ENCODE measurements around the gene FSIP1. TPM values are rescaled to one million over a fixed set of nuclear protein-coding genes. Genes with fewer than 3 reads are reported as not detected.

FSIP1 gene
- polyA plus RNA-seq, 3 donors = 0.10 to 0.48 (median 0.21) TPM

DNA sequence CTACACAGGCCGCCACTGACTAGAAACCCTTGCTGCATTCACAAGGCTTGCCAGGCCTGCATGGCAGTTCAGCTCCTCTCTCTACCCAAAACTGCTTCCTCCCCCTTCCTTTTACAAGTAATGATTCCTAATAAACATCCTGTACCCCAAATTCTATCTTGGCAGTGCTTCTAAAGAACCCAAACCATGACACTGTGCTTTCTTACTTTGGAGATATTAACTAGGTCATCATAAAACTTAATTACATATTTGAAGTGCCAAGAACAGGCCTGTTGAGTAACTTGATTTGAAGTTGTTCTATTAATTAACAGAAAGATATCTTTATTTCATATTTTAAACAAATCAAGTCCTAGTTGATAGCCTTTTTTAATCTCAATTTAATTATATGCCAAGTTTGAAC is 113.4 kb downstream of the FSIP1 start:
- no peak for DNase-seq
- H3K9ac ChIP-seq (ENCODE audit: insufficient read depth, low read length, poor library complexity, severe bottlenecking) = no peak overlapping the region
- H3K4me1 Mint-ChIP-seq = no peaks in the 10 kb centered on the region
- intact Hi-C loops (cut with micrococcal nuclease) = no loop called here
- no peaks in the 10 kb centered on the region for H3K36me3 ChIP-seq (replicated peaks in 1 of 2; ENCODE audit: control insufficient read depth in 1 of 2, insufficient read depth in 2 of 2, low read length in 2 of 2)
- H3K36me3 Mint-ChIP-seq = no peaks in the 10 kb centered on the region
- H4K20me1 ChIP-seq (ENCODE audit: insufficient read depth, low read length) = no peaks in the 10 kb centered on the region
- H3K27me3 ChIP-seq (ENCODE audit: control insufficient read depth in 2 of 2, insufficient read depth in 2 of 2, low read length in 2 of 2) = peaks cover 0 to 3% of the 10 kb centered on the region in 2 donors
- H2AFZ ChIP-seq (ENCODE audit: insufficient read depth, low read depth, low read length, poor library complexity, severe bottlenecking) = no peak overlapping the region
- TF ChIP-seq, protein P1, sequence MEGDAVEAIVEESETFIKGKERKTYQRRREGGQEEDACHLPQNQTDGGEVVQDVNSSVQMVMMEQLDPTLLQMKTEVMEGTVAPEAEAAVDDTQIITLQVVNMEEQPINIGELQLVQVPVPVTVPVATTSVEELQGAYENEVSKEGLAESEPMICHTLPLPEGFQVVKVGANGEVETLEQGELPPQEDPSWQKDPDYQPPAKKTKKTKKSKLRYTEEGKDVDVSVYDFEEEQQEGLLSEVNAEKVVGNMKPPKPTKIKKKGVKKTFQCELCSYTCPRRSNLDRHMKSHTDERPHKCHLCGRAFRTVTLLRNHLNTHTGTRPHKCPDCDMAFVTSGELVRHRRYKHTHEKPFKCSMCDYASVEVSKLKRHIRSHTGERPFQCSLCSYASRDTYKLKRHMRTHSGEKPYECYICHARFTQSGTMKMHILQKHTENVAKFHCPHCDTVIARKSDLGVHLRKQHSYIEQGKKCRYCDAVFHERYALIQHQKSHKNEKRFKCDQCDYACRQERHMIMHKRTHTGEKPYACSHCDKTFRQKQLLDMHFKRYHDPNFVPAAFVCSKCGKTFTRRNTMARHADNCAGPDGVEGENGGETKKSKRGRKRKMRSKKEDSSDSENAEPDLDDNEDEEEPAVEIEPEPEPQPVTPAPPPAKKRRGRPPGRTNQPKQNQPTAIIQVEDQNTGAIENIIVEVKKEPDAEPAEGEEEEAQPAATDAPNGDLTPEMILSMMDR (IDR thresholded peaks at IDR 0.05) = no peak
- no peak overlapping the region for H3K4me3 ChIP-seq (replicated peaks in 1 of 3; ENCODE audit: low read depth in 2 of 3, low read length in 3 of 3)
- H3K9me3 ChIP-seq (replicated peaks in 1 of 2; ENCODE audit: control insufficient read depth in 1 of 2, insufficient read depth in 1 of 2, low read length in 2 of 2) = no peaks in the 10 kb centered on the region
- no peak overlapping the region for H3K27ac ChIP-seq (ENCODE audit: low read depth in 1 of 2, low read length in 2 of 2)
- H3K79me2 ChIP-seq (ENCODE audit: insufficient read depth, low read length) = no peaks in the 10 kb centered on the region
- H3K27me3 Mint-ChIP-seq (ENCODE audit: low read depth in 3 of 3) = peaks cover 0 to 4% (median 3%) of the 10 kb centered on the region in 3 donors
- H3K4me2 ChIP-seq (replicated peaks; ENCODE audit: extremely low read depth, low read length, poor library complexity, severe bottlenecking) = no peak overlapping the region
- no peak overlapping the region for H3K27ac Mint-ChIP-seq
- no peak overlapping the region for H3K4me3 Mint-ChIP-seq
- no peaks in the 10 kb centered on the region for H3K9me3 Mint-ChIP-seq
- H3K4me1 ChIP-seq (ENCODE audit: control insufficient read depth in 1 of 2, insufficient read depth in 2 of 2, low read length in 2 of 2) = no peaks in the 10 kb centered on the region
- 0% methylated on average over 1 of the region's 1 CpG for WGBS (ENCODE audit: insufficient coverage)

DNA sequence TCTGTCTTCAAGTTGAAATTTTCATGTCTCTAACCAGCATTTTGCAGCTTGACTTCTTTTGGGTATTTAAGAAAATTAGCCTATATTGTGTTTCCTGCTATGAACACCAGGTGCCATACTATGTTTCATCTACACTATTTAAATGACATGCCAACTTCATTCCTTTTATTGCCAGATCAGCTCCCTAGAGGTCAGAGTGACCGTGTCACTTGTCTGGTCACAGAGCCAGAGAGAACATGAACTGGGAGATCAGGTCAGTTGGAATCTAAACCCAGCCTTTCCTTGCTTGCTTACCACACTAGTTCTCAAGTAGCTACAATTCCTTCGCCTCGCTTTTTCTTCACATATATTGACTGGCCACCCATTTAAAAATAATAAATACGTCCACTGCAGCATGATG is 114.2 kb downstream of the FSIP1 start:
- no peak overlapping the region for H3K9ac ChIP-seq (ENCODE audit: insufficient read depth, low read length, poor library complexity, severe bottlenecking)
- intact Hi-C loops (cut with micrococcal nuclease) = no loop called here
- H3K4me1 Mint-ChIP-seq = no peaks in the 10 kb centered on the region
- H3K27me3 Mint-ChIP-seq (ENCODE audit: low read depth in 3 of 3) = peaks cover 0 to 4% (median 3%) of the 10 kb centered on the region in 3 donors
- H3K4me3 Mint-ChIP-seq = no peak overlapping the region
- 100% methylated on average over 1 of the region's 4 CpGs for WGBS (ENCODE audit: insufficient coverage)
- TF ChIP-seq, protein P1 (IDR thresholded peaks at IDR 0.05) = no peak
- H3K4me1 ChIP-seq (ENCODE audit: control insufficient read depth in 1 of 2, insufficient read depth in 2 of 2, low read length in 2 of 2) = no peaks in the 10 kb centered on the region
- H3K27ac Mint-ChIP-seq = no peak overlapping the region
- no peaks in the 10 kb centered on the region for H3K36me3 Mint-ChIP-seq
- no peak overlapping the region for H2AFZ ChIP-seq (ENCODE audit: insufficient read depth, low read depth, low read length, poor library complexity, severe bottlenecking)
- H3K9me3 Mint-ChIP-seq = no peaks in the 10 kb centered on the region
- no peaks in the 10 kb centered on the region for H3K9me3 ChIP-seq (replicated peaks in 1 of 2; ENCODE audit: control insufficient read depth in 1 of 2, insufficient read depth in 1 of 2, low read length in 2 of 2)
- no peaks in the 10 kb centered on the region for H3K79me2 ChIP-seq (ENCODE audit: insufficient read depth, low read length)
- H3K4me3 ChIP-seq (replicated peaks in 1 of 3; ENCODE audit: low read depth in 2 of 3, low read length in 3 of 3) = no peak overlapping the region
- no peak overlapping the region for H3K4me2 ChIP-seq (replicated peaks; ENCODE audit: extremely low read depth, low read length, poor library complexity, severe bottlenecking)
- H3K27me3 ChIP-seq (ENCODE audit: control insufficient read depth in 2 of 2, insufficient read depth in 2 of 2, low read length in 2 of 2) = peaks cover 0 to 3% of the 10 kb centered on the region in 2 donors
- H4K20me1 ChIP-seq (ENCODE audit: insufficient read depth, low read length) = no peaks in the 10 kb centered on the region
- DNase-seq = no peak
- H3K27ac ChIP-seq (ENCODE audit: low read depth in 1 of 2, low read length in 2 of 2) = no peak overlapping the region
- H3K36me3 ChIP-seq (replicated peaks in 1 of 2; ENCODE audit: control insufficient read depth in 1 of 2, insufficient read depth in 2 of 2, low read length in 2 of 2) = no peaks in the 10 kb centered on the region

Data from CD14-positive monocyte (primary cell).